Stimulated activated CD8-positive, alpha-beta memory T cell treated with anti-CD3 and anti-CD28 coated beads, Interleukin-12 subunit alpha, Interleukin-12 subunit beta, amount 100 ng/mL, for 24 hours (primary cell): ENCODE measurements around the gene ABHD18.
"Not testable (repeated sequence)": the region's sequence is repeated elsewhere in the genome, so short reads cannot be mapped to it uniquely, and the experiment has no call there.

Experiments used
- DNase-seq: peaks from one replicate; pipeline ENCODE4 v3.0.0-alpha.2; 2020; ENCODE audit errors: extremely low read depth

ABHD18 gene

GRCh38 chr4:127965062-127965802 is at the start of gene ABHD18, which contains the start of gene MFSD8:
Gene ABHD18 (plus strand): TSS chr4:127965406. CDS start chr4:127982956, 17,550 bp downstream.
Gene MFSD8 (minus strand): TSS chr4:127965173. CDS start chr4:127965133, 40 bp downstream.
- DNase-seq: peak; percentile 99

GRCh38 chr4:127916512-127916911 is 48.7 kb upstream of the ABHD18 start:
- DNase-seq: no peak

- no peak for DNase-seq
These were observed 48.1 kb upstream of the ABHD18 start for GRCh38 chr4:127917151-127917550.

GRCh38 chr4:127920521-127920920 is 44.7 kb upstream of the ABHD18 start:
- no peak for DNase-seq

DNA sequence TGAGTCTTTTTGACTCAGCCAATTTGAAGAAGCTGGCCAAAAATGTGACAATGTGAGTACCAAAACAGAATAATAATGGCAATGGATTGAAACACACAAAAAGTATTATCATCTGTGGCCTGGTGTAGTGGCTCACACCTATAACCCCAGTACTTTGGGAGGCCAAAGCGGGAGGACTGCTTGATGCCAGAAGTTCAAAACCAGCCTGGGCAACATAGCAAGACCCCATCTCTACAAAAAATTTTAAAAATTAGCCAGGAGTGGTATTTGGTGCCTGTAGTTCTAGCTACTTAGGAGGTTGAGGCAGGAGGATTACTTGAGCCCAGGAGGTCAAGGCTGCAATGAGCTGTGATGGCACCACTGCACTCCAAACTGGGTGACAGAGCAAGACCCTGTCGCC is 43.0 kb upstream of the ABHD18 start:
- DNase-seq: no peak

DNA sequence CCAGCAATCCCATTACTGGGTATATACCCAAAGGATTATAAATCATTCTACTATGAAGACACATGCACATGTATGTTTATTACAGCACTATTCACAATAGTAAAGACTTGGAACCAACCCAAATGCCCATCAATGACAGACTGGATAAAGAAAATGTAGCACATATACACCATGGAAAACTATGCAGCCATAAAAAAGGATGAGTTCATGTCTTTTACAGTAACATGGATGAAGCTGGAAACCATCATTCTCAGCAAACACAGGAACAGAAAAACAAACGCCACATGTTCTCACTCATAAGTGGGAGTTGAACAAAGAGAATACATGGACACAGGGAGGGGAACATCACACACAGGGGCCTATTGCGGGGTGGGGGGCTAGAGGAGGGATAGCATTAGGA is 39.5 kb upstream of the ABHD18 start:
- not testable (repeated sequence) for DNase-seq

DNA sequence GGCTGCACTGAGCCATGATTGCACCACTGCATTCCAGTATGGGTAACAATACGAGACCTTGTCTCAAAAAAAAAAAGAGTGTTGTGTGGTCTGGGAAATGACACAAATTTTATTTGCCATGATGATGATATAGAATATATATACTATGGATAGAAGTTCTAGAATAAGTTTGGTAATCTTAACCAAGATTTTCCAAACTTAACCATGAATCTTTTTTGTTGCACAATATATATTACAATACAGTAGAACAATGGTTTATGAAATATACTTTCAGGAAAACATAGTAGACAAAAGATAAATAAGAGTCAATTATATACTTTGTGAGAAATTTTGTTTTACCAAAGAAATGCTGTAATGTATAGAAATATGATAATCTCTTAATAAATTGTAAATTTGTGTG is 35.0 kb upstream of the ABHD18 start:
- DNase-seq: no peak

DNA sequence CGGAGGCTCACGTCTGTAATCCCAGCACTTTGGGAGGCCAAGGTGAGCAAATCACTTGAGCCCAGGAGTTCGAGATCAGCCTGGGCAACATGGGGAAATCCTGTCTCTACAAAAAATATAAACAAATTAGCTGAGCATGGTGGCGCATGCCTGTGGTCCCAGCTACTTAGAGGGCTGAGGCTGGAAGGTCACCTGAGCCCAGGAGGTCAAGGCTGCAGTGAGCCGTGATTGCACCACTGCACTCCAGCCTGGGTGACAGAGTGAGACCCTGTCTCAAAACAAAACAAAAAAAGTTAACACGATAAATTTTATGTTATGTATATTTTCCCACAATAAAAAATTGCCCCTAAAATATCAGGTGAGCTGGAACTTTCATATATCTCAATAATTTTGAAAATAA is 33.4 kb upstream of the ABHD18 start:
- not testable (repeated sequence) for DNase-seq

- DNase-seq: no peak
These were observed 28.2 kb upstream of the ABHD18 start for GRCh38 chr4:127936974-127937373.

GRCh38 chr4:127957105-127957504 is 8.1 kb upstream of the ABHD18 start:
- DNase-seq: no peak

DNA sequence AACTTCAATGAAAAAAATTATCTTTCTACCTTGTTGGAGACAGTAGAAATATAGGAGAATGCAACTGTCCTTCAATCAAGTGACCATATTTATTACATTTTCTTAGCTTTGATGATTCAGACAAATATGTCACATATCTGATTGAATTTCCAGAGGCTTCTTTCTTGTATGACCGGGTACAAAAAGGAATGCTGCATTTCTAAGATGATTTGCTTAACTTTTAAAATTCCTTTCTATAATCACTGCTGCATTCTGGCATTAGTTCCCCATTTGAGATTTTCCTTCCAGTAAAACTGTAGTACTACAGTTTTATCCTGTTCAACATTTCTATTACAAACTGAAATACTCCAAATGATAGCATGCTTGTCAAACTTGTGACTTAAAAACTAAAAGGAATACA is 5.4 kb upstream of the ABHD18 start:
- DNase-seq: no peak

- not testable (repeated sequence) for DNase-seq
These were observed 1.4 kb upstream of the ABHD18 start for GRCh38 chr4:127963633-127964398.

DNA sequence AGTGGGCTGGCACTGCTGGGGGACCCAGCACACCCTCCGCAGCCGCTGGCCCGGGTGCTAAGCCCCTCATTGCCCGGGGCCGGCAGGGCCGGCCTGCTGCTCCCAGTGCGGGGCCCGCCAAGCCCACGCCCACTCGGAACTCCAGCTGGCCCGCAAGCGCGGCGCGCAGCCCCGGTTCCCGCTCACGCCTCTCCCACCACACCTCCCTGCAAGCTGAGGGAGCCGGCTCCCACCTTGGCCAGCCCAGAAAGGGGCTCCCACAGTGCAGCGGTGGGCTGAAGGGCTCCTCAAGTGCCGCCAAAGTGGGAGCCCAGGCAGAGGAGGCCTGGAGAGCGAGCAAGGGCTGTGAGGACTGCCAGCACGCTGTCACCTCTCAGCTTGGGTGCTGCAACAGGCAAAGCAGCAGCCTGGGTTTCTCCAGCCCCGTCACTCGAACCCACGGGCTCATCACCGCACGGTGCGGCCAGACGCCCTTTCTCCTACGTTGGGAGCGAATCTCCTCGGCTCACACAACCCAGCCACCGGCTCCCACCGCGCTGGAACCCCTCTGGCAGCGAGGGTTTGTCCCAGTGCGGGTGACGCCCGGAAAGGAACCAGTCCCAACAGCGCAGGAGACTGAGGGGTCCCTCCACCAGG is 662 bp upstream of the ABHD18 start:
- peak; percentile 9 for DNase-seq

DNA sequence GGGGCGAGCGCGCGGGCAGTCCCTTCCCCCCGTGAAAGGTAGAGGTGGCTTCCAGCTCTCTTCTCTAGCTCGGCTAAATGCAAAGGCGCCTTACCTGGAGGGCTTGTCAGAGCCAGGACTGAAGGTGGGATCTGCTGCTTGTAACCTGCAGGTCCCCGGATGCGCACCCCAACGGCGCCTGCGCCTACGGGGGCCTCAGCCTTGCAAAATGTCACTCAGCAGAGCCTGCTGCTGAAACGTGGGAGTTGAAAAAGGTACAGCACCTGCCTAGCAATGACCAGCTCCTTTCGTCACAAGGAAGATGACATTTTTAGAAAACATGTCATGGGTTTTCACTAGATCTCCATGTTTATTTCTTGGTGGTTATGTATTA is 583 bp downstream of the ABHD18 start:
- DNase-seq: peak; percentile 14

- DNase-seq: no peak
These were observed 2.1 kb downstream of the ABHD18 start for GRCh38 chr4:127967141-127967775.

DNA sequence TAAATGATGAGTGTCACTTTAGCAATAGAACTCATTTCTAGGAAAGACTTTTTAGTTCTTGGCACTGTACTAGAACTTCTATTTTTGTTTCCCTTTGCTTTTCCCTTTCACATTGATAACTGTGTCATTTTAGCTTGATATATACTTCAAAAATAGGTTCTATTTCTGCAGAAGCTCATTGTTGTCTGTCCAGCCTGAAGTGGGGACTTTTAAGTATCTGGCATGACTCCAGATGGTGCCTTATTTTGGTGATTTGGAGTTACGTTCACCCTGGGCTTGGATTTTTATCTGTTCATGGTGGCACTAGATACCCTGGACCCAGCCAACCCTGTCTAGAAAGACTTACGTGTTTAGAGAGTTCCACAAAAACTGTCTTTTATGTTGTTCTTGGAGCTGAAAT is 3.4 kb downstream of the ABHD18 start:
- no peak for DNase-seq

DNA sequence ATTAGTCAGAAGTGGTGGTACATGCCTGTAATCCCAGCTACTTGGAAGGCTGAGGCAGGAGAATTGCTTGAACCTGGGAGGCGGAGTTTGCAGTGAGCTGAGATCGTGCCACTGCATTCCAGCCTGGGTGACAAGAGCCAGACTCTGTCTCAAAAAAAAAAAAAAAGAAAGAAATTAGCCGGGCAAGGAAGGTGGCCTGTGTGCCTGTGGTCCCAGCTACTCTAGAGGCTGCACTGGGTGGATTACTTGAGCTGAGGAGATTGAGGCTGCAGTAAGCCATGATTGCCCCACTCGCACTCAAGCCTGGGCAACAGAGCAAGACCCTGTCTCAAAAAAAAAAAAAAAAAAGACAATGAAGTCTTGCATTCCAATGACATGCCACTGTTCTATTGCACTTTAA is 5.7 kb downstream of the ABHD18 start:
- not testable (repeated sequence) for DNase-seq

DNA sequence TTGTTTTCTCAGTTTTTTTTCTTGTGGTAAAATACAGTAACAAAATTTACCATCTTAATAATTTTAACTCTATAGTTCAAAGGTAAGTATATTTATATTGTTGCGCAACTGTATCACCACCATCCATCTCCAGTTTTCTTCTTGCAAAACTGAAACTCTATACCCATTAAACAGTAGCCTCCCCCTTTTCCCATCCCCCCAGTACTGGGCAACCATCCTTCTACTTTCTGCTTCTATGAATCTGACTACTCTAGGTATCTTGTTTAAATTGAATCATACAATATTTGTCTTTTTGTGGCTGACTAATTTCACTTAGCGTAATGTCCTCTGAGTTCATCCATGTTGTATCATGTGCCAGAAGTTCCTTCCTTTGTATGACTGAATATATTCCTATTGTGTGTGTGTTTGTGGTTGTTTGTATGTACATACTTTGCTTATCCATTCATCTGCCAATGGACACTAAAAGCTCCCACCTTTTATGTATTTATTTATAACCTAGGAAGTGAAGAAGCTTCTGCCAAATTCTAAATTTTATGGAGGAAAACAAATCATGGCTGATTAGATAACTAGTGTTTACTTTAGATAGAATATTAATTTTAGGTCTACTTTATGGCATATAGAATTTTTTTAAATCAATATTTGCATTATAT is 10.0 kb downstream of the ABHD18 start:
- DNase-seq: no peak

DNA sequence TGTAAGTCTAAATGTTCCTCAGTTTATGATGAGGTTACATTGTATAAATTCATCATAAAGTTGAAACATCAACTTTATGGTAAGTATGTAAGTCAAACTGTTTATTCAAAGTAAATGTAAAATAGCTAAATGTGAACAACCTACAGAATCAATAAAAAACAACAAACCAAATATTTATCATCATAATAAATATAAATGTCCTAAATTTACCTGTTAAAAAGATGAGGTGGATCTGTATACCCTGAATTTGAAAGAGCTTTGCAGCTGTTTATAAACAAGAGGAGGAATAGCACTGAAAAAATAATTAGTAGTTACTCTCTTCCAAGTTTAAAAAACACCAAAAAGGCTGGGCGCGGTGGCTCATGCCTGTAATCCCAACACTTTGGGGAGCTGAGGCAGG is 13.7 kb downstream of the ABHD18 start:
- no peak for DNase-seq

DNA sequence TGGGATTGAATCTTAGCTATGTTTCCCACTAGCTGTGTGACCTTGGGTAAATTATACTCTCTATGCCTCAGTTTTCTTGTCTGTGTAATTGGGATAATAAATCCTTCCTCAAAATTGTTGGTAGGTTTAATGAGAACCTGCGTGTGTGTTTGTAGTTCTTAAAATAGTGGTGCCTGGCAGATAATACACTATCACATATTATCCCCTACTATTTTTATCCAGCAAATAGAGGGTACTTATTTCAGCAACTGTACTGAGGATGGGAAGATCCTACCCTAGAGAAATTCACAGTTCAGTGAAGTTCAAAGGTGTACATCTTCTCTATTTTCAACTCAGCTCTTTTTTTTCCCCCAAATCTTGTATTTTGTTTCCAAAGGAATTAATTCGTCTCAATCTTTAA is 17.2 kb downstream of the ABHD18 start:
- DNase-seq: no peak

DNA sequence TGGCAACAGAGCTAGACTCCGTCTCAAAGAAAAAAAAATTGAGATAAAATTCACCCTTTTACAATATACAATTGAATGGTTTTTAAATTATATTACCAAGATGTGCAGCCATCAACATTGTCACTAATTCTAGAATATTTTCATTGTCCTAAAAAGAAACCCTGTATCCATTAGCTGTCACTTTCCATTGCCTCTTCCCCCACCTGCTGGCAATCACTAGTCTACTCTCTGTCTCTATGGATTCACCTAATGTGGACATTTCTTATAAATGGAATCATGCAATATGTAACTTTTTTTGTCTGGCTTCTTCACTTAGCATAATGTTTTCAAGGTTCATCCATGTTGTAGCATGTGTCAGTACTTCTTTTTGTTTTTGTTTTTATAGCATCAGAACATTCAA is 20.8 kb downstream of the ABHD18 start:
- no peak for DNase-seq

DNA sequence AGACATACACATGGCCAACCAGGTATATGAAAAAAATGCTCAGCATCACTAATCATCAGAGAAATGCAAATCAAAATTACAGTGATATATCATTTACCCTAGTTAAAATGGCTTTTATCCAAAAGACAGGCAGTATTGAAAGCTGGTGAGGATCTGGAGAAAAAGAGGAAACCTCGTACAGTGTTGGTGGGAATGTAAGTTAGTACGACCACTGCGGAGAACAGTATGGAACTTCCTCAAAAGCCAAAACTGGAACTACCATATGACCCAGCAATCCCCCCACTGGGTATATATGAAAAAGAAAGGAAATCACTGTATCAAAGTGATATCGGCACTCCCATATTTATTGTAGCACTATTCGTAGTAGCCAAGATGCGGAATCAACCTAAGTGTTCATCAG is 23.4 kb downstream of the ABHD18 start:
- no peak for DNase-seq
